Measurements from ENCODE around the gene INO80E. TPM values are rescaled to one million over a fixed set of nuclear protein-coding genes. Genes with fewer than 3 reads are reported as not detected.

Gene INO80E
- polyA plus RNA-seq, 1 donor from 2014 or later, result 6.0 TPM

- H3K27me3 Mint-ChIP-seq, result peaks cover 2% of the 10 kb centered on the region
- H3K4me1 Mint-ChIP-seq, result peaks cover 0 to 6% (median 0%) of the 10 kb centered on the region in 3 donors
- H3K27ac Mint-ChIP-seq, result no peak overlapping the region
- no peak overlapping the region for H3K4me3 Mint-ChIP-seq
- no peaks in the 10 kb centered on the region for H3K9me3 Mint-ChIP-seq
- H3K36me3 Mint-ChIP-seq, result peaks cover 2% of the 10 kb centered on the region
Observed at GRCh38 chr16:30046178-30046577, 50.1 kb downstream of the INO80E start.

GRCh38 chr16:30046588-30046987 is 50.5 kb downstream of the INO80E start:
- Mint-ChIP-seq H3K27ac (no peak overlapping the region), H3K4me3 (peak overlapping the region in 1 of 4 donors; percentile 47), H3K36me3 (peaks cover 3% of the 10 kb centered on the region), H3K9me3 (no peaks in the 10 kb centered on the region), H3K27me3 (peaks cover 2% of the 10 kb centered on the region), H3K4me1 (peaks cover 0 to 6% (median 2%) of the 10 kb centered on the region in 3 donors)

DNA sequence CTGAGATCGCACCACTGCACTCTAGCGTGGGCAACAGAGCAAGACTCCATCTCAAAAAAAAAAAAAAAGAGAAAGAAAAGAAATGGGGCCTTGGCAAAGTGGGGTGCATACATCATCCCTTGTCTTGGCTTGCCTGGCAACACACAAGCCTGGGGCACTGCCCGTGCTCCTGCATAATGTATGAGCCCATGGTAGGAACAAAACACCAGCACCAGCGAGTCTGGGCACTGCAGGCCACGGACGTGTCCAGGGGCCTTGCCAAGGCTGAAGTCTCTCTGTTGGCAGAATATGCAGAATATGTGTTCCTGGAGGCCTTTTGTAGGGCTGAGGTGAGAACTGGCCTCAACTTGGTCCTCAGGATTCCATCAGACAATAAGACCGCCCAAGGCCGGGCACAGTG is 53.8 kb downstream of the INO80E start:
- Mint-ChIP-seq H3K4me1 (peaks cover 7 to 9% (median 7%) of the 10 kb centered on the region in 3 donors), H3K27me3 (peaks cover 3% of the 10 kb centered on the region), H3K27ac (peak overlapping the region; percentile 31 to 99 (median 33)), H3K9me3 (no peaks in the 10 kb centered on the region), H3K36me3 (peaks cover 3% of the 10 kb centered on the region), H3K4me3 (peak overlapping the region in 1 of 4 donors; percentile 85)

- Mint-ChIP-seq H3K27ac (peak overlapping the region in 1 of 3 donors; percentile 98), H3K36me3 (peaks cover 3% of the 10 kb centered on the region), H3K4me1 (peaks cover 7 to 9% (median 7%) of the 10 kb centered on the region in 3 donors), H3K4me3 (peak overlapping the region; percentile 1 to 80 (median 36)), H3K9me3 (no peaks in the 10 kb centered on the region), H3K27me3 (peaks cover 3% of the 10 kb centered on the region)
Observed at GRCh38 chr16:30051518-30051917, 55.5 kb downstream of the INO80E start.

GRCh38 chr16:30052671-30053372 is 56.8 kb downstream of the INO80E start:
- Mint-ChIP-seq H3K4me3 (peak overlapping the region; percentile 86 to 96 (median 89)), H3K4me1 (peaks cover 7 to 9% (median 7%) of the 10 kb centered on the region in 3 donors), H3K9me3 (no peaks in the 10 kb centered on the region), H3K27ac (peak overlapping the region; percentile 96 to 98 (median 97)), H3K27me3 (peaks cover 3% of the 10 kb centered on the region), H3K36me3 (peaks cover 3% of the 10 kb centered on the region)

DNA sequence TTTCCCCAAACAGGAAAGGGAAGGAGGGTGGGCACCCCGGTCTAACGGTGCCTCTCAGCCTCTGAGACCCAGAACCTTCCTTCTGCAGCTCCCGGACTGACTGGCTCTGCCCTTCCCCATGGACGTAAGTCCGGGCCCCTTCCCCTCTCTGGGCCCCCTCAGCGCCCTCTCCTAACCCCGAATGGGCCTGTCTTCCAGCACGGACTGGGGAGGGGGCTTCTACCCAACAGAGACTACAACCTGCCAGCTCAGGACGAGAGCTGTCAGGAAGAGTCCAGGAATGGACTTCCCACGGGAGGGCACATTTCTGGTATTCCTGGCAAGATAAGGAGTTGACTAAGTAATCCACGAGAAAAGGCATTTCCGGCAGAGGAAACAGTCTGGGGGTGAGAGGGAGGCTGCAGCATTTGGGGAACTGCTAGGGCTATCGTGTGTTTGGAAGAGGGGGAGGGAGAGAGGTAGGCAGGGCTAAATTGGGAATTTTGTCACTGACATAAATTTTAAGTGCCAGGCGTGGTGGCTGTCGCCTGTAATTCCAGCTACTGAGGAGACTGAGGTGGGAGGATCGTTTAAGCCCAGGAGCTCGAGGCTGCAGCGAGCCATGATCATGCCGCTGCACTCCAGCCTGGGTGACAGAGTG is 57.5 kb downstream of the INO80E start:
- peak overlapping the region; percentile 61 to 91 (median 87) for H3K4me3 Mint-ChIP-seq
- peak overlapping the region; percentile 55 to 98 (median 96) for H3K27ac Mint-ChIP-seq
- H3K9me3 Mint-ChIP-seq, result no peaks in the 10 kb centered on the region
- H3K27me3 Mint-ChIP-seq, result peaks cover 3% of the 10 kb centered on the region
- H3K4me1 Mint-ChIP-seq, result peaks cover 7 to 9% (median 7%) of the 10 kb centered on the region in 3 donors
- peaks cover 3% of the 10 kb centered on the region for H3K36me3 Mint-ChIP-seq

DNA sequence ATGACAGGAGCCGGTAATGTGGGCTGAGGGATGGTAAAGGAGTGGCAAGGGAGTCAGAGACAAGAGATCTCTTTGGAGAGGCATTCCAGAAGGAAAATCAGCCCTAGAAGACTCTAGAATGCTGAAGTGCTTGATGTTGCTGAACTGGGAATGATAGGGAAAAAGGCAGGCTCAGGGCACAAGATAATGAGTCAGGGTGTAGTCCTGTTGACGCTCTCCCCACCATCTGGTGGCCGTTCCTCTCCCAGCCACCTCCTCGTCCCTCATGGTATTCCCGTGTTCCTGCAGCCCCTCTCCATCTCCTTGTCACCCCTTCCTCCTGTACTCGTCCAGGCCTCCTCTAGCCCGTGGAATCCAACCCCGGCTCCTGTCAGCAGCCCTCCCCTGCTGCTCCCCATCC is 58.4 kb downstream of the INO80E start:
- Mint-ChIP-seq H3K36me3 (peaks cover 2% of the 10 kb centered on the region), H3K4me3 (peak overlapping the region in 2 of 4 donors; percentile 77 to 88), H3K4me1 (peaks cover 7 to 9% (median 7%) of the 10 kb centered on the region in 3 donors), H3K27ac (peak overlapping the region; percentile 31 to 98 (median 82)), H3K9me3 (no peaks in the 10 kb centered on the region), H3K27me3 (peaks cover 3% of the 10 kb centered on the region)

DNA sequence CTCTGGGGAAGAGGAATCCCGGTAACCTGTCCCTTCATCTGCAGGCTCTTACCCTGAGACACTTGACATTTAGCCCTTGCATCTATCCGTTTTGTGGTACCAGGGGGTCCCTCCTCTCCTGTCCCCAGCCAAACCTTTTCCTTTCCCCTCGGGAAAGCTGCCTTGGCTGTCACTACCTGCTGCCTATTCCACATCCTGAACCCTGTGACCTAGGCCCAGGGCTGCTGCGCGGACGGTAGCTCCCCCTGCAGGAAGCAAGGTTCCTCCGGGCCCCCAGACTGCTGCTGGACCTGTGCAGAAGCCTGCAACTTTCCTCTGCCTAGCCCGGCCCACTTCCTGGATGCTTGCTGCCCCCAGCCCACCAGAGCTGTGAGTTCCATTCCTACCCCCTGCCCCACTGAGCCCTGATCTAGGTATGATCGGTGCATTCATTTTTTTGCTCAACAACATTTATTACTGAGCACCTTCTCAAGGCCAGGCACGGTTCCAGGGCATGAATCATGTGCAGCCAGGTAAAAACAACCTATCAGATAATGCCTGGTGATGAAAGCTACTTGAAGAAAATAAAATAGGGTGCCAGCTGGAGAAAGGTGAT is 59.0 kb downstream of the INO80E start:
- Mint-ChIP-seq H3K36me3 (peaks cover 2% of the 10 kb centered on the region), H3K27ac (peak overlapping the region in 2 of 3 donors; percentile 31 to 98), H3K9me3 (no peaks in the 10 kb centered on the region), H3K27me3 (peaks cover 3% of the 10 kb centered on the region), H3K4me1 (peaks cover 7 to 9% (median 7%) of the 10 kb centered on the region in 3 donors), H3K4me3 (peak overlapping the region in 2 of 4 donors; percentile 68 to 88)

Other genes with a start within 250 kb of the INO80E start
- not detected for gene ZG16, start 218.0 kb upstream of the INO80E start, polyA plus RNA-seq
- 34.7 TPM for gene KIF22, start 205.5 kb upstream of the INO80E start, polyA plus RNA-seq
- gene MAZ, start 189.7 kb upstream of the INO80E start, polyA plus RNA-seq, result 22.9 TPM
- gene PRRT2, start 184.0 kb upstream of the INO80E start, polyA plus RNA-seq, result not detected
- gene PAGR1, start 180.1 kb upstream of the INO80E start, polyA plus RNA-seq, result 59.6 TPM
- gene MVP, start 175.8 kb upstream of the INO80E start, polyA plus RNA-seq, result 90.3 TPM
- gene CDIPT, start 133.0 kb upstream of the INO80E start, polyA plus RNA-seq, result 73.8 TPM
- not detected for gene SEZ6L2, start 96.7 kb upstream of the INO80E start, polyA plus RNA-seq
- gene ASPHD1, start 95.8 kb upstream of the INO80E start, polyA plus RNA-seq, result not detected
- gene KCTD13, start 70.0 kb upstream of the INO80E start, polyA plus RNA-seq, result 19.2 TPM
- gene TMEM219, start 34.2 kb upstream of the INO80E start, polyA plus RNA-seq, result 171 TPM
- gene TAOK2, start 22.4 kb upstream of the INO80E start, polyA plus RNA-seq, result 7.6 TPM
- 21.0 TPM for gene HIRIP3, start 624 bp upstream of the INO80E start, polyA plus RNA-seq
- gene DOC2A, start 14.8 kb downstream of the INO80E start, polyA plus RNA-seq, result not detected
- not detected for gene C16orf92, start 27.0 kb downstream of the INO80E start, polyA plus RNA-seq
- gene TLCD3B, start 35.0 kb downstream of the INO80E start, polyA plus RNA-seq, result not detected
- gene ALDOA, start 69.5 kb downstream of the INO80E start, polyA plus RNA-seq, result 884 TPM
- 187 TPM for gene PPP4C, start 79.8 kb downstream of the INO80E start, polyA plus RNA-seq
- gene TBX6, start 95.7 kb downstream of the INO80E start, polyA plus RNA-seq, result not detected
- gene YPEL3, start 100.0 kb downstream of the INO80E start, polyA plus RNA-seq, result 362 TPM
- not detected for gene GDPD3, start 117.3 kb downstream of the INO80E start, polyA plus RNA-seq
- 8.6 TPM for gene MAPK3, start 127.0 kb downstream of the INO80E start, polyA plus RNA-seq
- 1,353 TPM for gene CORO1A, start 187.4 kb downstream of the INO80E start, polyA plus RNA-seq
- gene BOLA2B, start 197.4 kb downstream of the INO80E start, polyA plus RNA-seq, result 264 TPM
- gene SLX1A, start 197.6 kb downstream of the INO80E start, polyA plus RNA-seq, result 83.5 TPM
- 1.9 TPM for gene SULT1A3, start 203.0 kb downstream of the INO80E start, polyA plus RNA-seq